Measurements from ENCODE around the gene SCN3B. TPM values are rescaled to one million over a fixed set of nuclear protein-coding genes. Genes with fewer than 3 reads are reported as not detected.

The SCN3B gene
- total and polyA plus RNA-seq, 3 donors from 2014 or later, result 2.4 to 5.1 (median 3.9) TPM

DNA sequence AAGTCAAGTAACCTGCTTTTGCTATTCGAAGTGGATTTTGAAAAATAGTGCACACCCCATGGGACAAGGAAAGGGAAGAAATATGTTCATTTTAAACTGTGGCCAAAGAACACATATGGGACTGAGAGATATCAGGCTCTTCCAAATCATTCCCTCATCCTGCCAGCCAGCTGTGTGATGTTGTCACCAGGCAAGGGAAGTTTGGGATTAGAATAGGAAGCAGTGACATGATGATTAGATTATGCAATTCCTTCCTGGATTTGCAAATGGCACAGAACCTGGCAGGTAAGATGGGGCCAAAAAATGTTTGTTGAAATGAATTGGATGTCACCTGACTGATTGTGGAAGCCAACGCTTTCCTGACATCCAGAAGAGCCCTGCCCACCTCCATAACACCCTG is 4.9 kb upstream of the SCN3B start:
- intact Hi-C loops (cut with DNase I; ENCODE audit: low total_unique reads), result no loop called here
- Histone ChIP-seq H3K27ac (no peak overlapping the region), H3K27me3 (no peaks in the 10 kb centered on the region), H3K9me3 (no peaks in the 10 kb centered on the region), H3K36me3 (ENCODE audit: low read depth, missing control alignments) (no peaks in the 10 kb centered on the region), H3K4me3 (no peak overlapping the region), H3K4me1 (peaks cover 3% of the 10 kb centered on the region)
- no peak for TF ChIP-seq POLR2A (IDR thresholded peaks at IDR 0.05)
- TF ChIP-seq, protein P1, sequence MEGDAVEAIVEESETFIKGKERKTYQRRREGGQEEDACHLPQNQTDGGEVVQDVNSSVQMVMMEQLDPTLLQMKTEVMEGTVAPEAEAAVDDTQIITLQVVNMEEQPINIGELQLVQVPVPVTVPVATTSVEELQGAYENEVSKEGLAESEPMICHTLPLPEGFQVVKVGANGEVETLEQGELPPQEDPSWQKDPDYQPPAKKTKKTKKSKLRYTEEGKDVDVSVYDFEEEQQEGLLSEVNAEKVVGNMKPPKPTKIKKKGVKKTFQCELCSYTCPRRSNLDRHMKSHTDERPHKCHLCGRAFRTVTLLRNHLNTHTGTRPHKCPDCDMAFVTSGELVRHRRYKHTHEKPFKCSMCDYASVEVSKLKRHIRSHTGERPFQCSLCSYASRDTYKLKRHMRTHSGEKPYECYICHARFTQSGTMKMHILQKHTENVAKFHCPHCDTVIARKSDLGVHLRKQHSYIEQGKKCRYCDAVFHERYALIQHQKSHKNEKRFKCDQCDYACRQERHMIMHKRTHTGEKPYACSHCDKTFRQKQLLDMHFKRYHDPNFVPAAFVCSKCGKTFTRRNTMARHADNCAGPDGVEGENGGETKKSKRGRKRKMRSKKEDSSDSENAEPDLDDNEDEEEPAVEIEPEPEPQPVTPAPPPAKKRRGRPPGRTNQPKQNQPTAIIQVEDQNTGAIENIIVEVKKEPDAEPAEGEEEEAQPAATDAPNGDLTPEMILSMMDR (IDR thresholded peaks at IDR 0.05), result no peak
- no peak for DNase-seq
- 75 to 84% methylated on average over 2 of the region's 2 CpGs for WGBS, 2 donors

DNA sequence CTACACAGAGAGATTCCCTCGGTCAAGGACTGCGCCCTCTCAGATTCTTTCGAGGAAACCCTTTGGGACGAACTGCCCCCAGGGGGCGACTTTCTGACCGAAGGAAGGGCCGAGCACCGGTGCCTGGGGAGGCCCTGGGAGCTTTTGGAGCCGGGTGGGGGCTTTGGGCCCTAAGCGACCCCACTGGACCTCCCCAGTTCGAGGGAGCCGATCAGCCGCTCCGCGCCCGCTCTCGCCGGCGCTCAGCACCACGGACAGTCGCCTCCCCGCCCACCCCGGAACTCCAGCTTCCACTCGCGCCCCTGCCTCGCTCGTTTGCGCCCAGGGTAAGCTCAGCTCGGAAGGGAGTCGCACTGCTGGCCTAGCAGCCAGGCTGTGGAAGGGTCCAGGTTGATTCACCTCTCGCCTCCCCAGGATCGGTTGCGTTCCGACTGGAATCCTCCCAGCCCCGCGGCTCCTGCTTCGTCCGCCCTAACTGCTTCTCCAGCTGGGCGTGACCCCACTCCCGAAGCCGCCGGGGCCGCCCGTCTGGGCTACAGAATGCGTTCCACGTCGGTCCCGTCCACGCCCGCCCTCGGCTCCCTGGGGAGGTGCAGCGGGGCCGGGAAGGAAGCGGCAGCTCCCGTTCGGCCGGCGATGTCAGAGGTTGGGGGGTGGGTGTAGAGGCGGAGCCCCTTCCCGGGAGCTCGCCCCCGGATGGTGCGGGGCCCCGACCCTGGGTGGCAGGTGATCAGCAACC is 428 bp downstream of the SCN3B start:
- Histone ChIP-seq H3K27me3 (no peaks in the 10 kb centered on the region), H3K4me3 (peak overlapping the region; percentile 49 to 74), H3K36me3 (ENCODE audit: low read depth, missing control alignments) (no peaks in the 10 kb centered on the region), H3K27ac (no peak overlapping the region), H3K9me3 (no peaks in the 10 kb centered on the region), H3K4me1 (peaks cover 8% of the 10 kb centered on the region)
- peak; percentile 60 for DNase-seq
- TF ChIP-seq POLR2A (IDR thresholded peaks at IDR 0.05), result no peak
- TF ChIP-seq, protein P1 (IDR thresholded peaks at IDR 0.05), result no peak
- 0 to 2% methylated on average over 6 to 56 of the region's 64 CpGs for WGBS, 2 donors
- intact Hi-C loops (cut with DNase I; ENCODE audit: low total_unique reads), result no loop called here

DNA sequence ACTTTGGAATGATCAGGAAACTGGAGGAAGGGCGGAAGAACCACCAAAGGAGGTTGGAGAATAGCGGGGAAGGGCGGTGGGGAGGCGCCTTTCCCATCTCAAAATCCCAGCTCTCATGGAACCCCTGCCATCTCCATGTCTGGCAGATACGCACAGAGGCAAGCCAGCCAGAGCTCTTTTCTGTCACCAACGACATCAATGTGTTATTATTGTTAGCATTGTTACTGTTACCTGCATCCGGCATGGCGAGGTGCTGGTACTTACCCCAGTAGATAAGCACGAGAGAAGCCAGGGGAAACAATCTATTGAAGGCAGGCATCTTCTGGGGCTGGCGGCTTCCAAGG is 969 bp downstream of the SCN3B start:
- intact Hi-C loops (cut with DNase I; ENCODE audit: low total_unique reads), result no loop called here
- Histone ChIP-seq H3K27me3 (no peaks in the 10 kb centered on the region), H3K4me3 (peak overlapping the region; percentile 49 to 74), H3K9me3 (no peaks in the 10 kb centered on the region), H3K4me1 (peaks cover 8% of the 10 kb centered on the region), H3K27ac (no peak overlapping the region), H3K36me3 (ENCODE audit: low read depth, missing control alignments) (no peaks in the 10 kb centered on the region)
- TF ChIP-seq POLR2A (IDR thresholded peaks at IDR 0.05), result no peak
- TF ChIP-seq, protein P1 (IDR thresholded peaks at IDR 0.05), result no peak
- DNase-seq, result no peak
- 3 to 6% methylated on average over 10 of the region's 10 CpGs for WGBS, 2 donors

DNA sequence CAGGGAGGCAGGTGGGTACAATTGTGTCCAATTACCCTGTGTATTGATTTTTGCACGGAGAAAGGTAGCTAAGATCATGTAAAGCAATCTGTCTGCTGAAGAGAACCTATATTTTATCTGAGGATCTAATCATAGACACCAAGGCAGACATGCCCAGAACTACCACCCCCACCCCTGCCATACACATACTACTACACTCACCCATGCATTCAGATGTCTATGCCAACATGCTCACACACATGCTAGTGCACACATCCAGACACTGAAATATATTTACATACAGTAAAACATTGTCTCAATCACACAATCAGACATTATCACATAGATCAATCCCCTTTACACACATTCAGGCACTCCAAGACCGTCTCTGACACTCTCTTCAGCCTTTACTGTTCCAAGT is 1.8 kb downstream of the SCN3B start:
- no peak overlapping the region for H3K27ac ChIP-seq
- TF ChIP-seq, protein P1 (IDR thresholded peaks at IDR 0.05), result no peak
- TF ChIP-seq POLR2A (IDR thresholded peaks at IDR 0.05), result no peak
- no peak for DNase-seq
- H3K9me3 ChIP-seq, result no peaks in the 10 kb centered on the region
- no peaks in the 10 kb centered on the region for H3K36me3 ChIP-seq (ENCODE audit: low read depth, missing control alignments)
- WGBS, 2 donors, result 67 to 69% methylated on average over 2 of the region's 2 CpGs
- intact Hi-C loops (cut with DNase I; ENCODE audit: low total_unique reads), result no loop called here
- peaks cover 8% of the 10 kb centered on the region for H3K4me1 ChIP-seq
- H3K27me3 ChIP-seq, result no peaks in the 10 kb centered on the region
- no peak overlapping the region for H3K4me3 ChIP-seq

DNA sequence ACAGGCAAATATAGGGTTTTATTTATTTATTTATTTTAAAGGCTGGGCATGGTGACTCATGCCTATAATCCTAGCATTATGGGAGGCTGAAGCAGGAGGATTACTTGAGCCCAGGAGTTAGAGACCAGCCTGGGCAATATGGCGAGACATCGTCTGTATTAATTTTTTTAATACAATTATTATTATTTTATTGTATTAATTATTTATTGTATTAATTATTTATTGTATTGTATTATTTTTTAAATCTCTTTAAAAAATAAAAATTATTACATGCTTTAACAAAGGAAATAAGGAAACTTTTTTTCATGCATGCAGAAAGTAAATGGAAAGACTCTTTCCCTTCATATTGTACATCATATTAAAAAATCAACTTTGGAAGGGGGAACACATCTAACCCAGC is 3.5 kb downstream of the SCN3B start:
- DNase-seq, result no peak
- intact Hi-C loops (cut with DNase I; ENCODE audit: low total_unique reads), result no loop called here
- H3K27me3 ChIP-seq, result no peaks in the 10 kb centered on the region
- peaks cover 8% of the 10 kb centered on the region for H3K4me1 ChIP-seq
- WGBS, 2 donors, result 94 to 97% methylated on average over 2 of the region's 2 CpGs
- no peak overlapping the region for H3K27ac ChIP-seq
- H3K9me3 ChIP-seq, result no peaks in the 10 kb centered on the region
- TF ChIP-seq POLR2A (IDR thresholded peaks at IDR 0.05), result no peak
- TF ChIP-seq, protein P1 (IDR thresholded peaks at IDR 0.05), result no peak
- no peak overlapping the region for H3K4me3 ChIP-seq
- H3K36me3 ChIP-seq (ENCODE audit: low read depth, missing control alignments), result no peaks in the 10 kb centered on the region

Measured in testis (tissue), 3 donors.